GM18507 (cell line): Measurements from ENCODE around the gene ATP8B2.
"Not testable (repeated sequence)": the region's sequence is repeated elsewhere in the genome, so short reads cannot be mapped to it uniquely, and the experiment has no call there.

Experiments
- DNase-seq: peaks from one replicate; pipeline ENCODE4 v3.0.0; 2011; ENCODE audit warnings: low read depth; ENCODE audit not compliant: insufficient read length; ENCODE audit errors: extremely low spot score
- FAIRE-seq: peaks from 2 replicates; lab custom pipeline; 2011; peaks lifted over from hg19 to GRCh38; lab: Jason Lieb, UNC

The ATP8B2 gene

DNA sequence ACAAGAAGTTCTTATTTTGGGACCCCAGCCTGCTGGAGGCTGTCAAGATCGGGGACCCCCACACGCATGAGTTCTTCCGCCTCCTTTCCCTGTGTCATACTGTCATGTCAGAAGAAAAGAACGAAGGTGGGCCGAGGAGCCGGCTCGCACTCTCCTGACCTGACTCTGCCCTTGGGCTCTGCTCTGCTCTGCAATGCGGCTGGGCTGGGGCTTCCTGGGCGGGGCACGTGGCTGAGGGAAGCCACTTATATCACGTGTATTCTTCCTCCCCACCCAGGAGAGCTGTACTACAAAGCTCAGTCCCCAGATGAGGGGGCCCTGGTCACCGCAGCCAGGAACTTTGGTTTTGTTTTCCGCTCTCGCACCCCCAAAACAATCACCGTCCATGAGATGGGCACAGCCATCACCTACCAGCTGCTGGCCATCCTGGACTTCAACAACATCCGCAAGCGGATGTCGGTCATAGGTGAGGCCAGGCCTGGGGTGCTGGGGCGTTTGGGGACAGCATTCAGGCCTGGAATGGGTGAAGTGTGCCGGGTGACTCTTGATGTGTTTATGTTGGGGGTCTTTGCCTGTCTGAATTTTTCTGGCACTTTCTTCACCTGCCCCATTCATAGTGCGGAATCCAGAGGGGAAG, 17.6 kb downstream of the ATP8B2 start:
- no peak for FAIRE-seq
- DNase-seq: no peak

DNA sequence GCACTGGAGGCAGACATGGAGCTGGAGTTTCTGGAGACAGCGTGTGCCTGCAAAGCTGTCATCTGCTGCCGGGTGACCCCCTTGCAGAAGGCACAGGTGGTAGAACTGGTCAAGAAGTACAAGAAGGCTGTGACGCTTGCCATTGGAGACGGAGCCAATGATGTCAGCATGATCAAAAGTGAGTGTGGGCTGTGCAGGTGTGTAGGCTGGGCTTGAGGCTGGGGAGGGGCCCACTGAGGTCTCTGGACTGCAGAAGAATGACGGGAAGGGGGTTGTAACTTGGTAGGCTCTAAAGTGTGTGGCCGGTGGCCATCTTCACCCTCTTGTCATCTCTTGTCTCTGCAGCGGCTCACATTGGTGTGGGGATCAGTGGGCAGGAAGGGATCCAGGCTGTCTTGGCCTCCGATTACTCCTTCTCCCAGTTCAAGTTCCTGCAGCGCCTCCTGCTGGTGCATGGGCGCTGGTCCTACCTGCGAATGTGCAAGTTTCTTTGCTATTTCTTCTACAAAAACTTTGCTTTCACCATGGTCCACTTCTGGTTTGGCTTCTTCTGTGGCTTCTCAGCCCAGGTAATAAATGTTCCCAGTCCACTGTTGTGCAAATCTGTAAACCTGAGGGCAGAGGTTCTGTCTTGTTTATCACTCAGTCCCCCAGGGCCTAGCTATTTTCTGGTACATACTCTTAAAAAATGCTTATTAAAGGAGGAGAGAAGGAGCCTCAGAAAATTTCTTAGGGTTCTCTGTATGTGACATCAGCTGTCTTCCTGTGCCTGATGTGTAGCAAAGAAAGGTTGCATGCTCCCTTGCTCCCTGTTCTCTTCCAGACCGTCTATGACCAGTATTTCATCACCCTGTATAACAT, 19.9 kb downstream of the ATP8B2 start:
- FAIRE-seq: no peak
- DNase-seq: no peak

DNA sequence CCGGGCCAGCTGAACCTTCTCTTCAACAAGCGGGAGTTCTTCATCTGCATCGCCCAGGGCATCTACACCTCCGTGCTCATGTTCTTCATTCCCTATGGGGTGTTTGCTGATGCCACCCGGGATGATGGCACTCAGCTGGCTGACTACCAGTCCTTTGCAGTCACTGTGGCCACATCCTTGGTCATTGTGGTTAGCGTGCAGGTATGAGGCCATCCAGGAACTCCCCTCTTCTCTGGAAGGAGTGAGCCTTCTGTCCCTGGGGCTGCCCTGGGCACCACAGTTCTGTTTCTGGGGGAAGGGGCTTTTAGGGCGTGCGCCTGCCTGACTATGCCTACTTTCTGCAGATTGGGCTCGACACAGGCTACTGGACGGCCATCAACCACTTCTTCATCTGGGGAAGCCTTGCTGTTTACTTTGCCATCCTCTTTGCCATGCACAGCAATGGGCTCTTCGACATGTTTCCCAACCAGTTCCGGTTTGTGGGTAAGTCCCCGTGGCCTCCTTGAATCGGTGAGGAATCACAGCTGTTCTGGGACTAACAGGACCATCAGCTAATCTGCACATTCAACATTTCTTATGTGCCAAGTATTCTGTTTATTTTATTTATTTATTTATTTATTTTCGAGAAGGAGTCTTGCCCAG, 21.1 kb downstream of the ATP8B2 start:
- FAIRE-seq (no peak), DNase-seq (no peak)

DNA sequence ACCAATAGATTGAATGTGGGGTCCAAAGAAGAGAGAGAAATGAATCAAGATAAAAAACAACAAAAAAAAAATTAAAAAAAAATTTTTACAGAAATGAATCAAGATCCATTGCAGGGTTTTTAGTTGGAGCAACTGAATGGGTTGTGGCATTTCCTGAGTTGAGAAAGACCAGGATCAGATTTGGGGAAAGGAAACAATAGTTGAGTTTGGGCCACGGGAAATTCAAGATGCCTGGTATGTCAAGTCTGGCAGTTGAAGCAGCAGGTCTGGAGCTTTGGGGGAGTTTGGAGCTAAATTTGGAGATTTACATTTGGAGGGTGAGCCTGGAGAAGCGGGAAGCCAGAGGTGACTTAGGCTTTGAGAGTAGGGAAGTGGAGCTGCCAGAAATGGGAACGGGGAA, 22.6 kb downstream of the ATP8B2 start:
- DNase-seq (no peak), FAIRE-seq (no peak)

DNA sequence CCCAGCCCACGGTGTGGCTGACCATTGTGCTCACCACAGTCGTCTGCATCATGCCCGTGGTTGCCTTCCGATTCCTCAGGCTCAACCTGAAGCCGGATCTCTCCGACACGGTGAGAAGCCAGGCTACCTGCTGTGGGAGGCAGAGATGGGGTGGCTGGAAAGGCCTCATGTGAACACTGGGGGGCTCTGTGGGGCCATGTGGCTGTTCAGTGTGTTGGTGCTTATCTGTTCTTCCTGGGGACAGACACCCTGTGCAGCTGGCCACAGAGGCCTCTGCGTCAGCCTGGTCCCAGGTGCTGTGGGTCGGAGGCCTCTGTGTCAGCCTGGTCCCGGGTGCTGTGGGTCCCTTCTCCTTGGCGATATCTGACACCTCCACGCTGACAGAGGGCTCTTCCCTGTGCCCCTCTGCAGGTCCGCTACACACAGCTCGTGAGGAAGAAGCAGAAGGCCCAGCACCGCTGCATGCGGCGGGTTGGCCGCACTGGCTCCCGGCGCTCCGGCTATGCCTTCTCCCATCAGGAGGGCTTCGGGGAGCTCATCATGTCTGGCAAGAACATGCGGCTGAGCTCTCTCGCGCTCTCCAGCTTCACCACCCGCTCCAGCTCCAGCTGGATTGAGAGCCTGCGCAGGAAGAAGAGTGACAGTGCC, 23.2 kb downstream of the ATP8B2 start:
- DNase-seq (no peak), FAIRE-seq (no peak)

DNA sequence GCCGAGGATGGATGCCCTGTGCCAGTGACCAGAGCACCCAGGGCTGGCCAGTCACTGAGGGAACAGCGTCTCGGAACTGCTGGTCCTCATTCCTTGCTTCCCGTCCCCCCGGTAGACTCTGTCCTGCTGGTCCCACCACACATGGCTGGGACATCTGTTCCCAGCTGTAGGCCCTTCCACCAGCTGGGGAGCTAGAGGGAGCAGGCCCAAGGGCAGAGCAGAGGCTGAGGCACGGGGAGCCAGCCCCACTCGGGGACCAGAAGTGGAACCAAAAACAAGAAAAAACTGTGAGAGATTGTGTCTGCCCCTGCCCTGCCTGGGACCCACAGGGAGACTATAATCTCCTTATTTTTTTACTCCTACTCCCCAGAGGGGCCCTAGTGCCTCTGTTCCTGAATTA, 23.8 kb downstream of the ATP8B2 start:
- no peak for DNase-seq
- FAIRE-seq: no peak

DNA sequence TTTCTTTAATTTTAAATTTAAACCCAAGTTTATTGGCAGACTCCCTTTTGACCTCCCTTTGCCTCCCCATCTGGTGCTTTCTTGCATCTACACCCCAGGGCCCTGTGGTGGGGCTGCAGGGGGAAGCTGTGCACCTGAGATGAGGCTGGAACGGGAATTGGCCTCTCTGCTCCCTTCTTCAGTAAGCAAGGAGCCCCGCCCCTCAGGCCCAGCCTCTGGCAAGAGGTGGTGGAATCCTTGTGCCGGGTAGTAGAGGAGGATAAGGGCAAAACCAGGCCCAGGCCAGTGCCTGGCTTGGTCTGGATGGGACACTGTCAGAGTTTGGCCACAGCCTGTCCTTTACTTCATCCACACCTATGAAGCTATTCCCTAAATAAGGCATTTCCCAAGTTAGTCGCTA, 25.1 kb downstream of the ATP8B2 start:
- FAIRE-seq (no peak), DNase-seq (no peak)

DNA sequence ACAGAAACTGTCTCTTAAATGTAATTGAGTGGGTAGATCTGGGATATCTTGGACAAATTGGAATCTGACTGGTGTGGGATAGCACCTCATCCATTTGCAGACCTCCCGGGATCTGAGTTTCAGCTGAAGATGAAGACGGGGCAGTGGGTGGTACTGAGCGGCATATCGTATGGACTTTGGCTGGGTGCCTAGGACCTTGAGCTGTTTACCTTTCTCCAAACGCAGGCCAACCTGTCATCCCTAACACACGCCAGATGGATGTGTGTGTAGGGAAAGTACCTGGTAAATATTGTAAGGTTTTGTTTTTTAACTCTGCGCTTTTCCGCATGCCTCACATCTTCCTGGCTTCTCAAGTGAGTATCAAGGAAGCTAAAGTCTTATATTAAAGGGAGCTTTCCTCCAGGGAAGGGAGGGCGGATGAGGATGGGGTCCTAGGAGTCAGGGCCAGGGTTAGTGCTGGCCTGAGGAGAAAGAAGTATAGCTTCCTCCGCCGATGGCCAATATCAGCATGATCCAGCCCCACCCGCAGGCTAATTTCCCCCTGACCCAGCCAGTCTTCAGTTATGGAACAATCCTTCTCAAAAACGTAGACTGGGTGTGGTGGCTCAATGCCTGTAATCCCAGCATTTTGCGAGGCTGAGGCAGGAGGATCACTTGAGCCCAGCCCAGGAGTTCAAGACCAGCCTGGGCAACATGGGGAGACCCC, 26.2 kb downstream of the ATP8B2 start:
- DNase-seq (no peak), FAIRE-seq (no peak)

DNA sequence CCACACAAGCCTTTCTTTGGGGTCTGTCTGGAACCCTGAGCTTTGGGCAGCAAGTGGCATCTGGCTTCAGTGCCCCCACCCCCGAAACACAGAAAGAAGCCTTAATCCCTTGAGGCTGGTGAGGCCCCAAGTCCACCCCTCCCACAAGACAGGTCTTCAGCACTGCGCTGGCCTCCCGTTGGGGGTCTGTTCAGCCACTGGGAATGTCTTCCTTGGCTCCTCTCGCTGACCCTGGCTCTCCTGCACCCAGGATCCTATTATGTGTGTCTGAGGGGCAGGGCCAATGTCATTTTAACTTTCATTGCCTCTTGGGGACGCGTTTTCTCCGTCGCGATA, 26.9 kb downstream of the ATP8B2 start:
- no peak for DNase-seq
- FAIRE-seq: no peak

DNA sequence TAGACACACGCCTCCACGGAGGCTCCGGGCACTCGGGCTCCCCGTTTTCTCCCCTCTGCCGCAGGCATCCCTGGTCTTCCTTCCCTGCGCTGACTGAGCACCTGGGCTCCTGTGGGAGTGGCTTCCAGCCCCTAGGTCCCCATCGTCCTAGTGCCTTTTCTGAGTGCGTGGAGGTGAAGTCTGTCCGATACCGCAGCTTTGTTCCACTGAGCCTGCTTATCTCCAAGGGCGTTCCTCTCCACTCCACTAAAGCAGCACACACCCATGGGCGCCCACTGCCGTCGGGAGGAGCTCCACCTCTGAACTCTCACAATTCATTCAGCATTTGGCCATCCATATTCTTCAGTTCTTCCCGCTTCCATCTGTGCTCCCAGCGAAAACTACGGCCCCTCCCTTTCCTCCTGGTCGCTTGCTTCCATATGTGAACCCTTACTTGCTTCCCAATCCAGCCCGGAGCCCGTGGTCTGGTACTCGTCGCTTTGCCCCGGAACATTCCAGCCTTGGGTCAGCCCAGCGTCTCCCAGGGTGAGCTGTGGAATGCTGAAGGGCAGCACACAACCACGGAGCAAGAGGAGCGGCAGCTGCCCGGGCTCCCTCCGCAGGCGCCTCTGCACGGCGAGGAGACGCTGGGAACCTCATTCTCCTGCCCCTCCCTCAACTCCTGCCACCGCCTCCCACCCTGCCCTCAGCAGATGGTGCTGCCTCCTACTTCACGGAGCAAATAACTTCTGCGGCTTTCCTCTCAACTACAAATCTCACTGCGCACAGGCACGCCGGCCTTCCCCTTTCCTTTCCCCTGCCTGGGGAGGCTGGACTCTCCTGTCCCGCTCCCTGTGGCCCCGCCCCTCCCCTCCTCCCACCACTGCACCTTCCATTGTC, 27.5 kb downstream of the ATP8B2 start:
- DNase-seq: no peak
- FAIRE-seq: no peak

DNA sequence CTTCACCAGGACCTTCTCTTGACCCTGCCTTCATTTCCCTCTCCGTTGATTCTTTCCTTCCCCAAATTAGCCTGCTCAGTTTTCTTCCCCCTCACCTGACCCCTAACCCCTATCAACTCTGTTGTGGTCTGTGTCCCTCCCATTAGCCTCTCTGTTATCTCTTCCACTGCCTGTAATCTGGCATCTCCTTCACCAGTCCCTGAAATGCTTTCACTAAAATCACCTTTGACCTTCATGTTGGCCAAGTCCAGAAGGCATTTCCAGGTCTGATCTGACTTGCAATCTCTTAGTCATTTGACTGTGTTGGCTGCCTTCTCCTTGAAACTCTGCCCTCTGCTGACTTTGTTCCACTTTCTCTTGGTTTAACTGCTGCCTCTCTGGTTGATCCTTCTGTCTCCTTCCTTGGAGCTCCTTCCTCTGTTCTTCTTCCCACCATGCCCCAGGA, 28.2 kb downstream of the ATP8B2 start:
- DNase-seq: no peak
- no peak for FAIRE-seq

DNA sequence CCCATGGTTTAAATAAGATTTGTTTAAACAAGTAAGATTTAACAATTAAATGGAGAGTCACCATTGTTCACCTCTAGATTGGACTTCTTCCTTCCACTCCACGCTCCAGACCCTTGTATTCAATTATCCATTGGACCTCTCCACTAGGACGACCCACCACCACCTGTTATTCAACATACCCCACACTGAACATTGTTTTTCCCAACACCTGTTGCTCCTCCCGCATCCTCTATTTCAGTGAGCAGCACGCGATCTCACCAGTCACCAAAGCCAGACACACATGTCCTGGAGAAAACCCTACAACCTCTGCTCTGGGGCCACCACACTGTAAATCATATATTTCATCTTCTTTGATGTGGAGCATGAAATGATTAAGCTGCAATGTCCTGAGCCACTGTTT, 28.6 kb downstream of the ATP8B2 start:
- DNase-seq (no peak), FAIRE-seq (no peak)

DNA sequence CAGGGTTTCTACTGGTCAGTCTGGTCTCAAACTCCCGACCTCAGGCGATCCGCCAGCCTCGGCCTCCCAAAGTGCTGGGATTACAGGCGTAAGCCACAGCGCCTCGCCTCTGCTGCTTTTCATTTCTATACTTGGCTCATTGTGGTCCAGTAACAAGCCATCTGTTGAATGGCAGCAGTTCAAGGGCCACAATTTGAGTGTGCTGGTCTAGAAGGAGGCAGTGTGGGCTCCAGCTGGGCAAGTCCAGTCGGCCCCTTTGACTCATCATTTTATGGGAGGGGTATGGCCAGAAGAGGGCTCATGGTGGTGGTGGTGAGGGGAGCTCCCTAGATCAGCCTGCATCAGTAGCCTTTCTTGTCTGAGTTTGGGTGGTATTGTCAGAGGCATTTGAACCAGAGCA, 33.2 kb downstream of the ATP8B2 start:
- DNase-seq (no peak), FAIRE-seq (no peak)

DNA sequence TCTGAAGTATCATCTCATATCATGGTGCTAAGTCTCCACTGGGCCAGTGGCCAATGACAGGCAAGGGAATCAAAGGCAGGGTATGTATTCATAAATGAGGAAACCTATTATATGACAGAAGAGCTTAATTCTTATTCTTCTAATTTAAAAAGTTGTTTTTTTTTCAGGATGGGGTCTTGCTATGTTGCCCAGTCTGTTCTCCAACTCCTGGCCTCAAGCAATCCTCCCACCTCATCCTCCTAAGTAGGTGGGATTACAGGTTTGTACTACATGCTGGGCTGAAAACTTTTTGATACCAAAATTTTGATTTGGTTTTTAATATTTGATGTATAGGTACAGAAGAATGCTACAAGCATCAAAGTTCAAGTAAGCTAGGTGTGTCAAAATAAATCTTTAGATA, 35.0 kb downstream of the ATP8B2 start:
- FAIRE-seq: no peak
- no peak for DNase-seq

DNA sequence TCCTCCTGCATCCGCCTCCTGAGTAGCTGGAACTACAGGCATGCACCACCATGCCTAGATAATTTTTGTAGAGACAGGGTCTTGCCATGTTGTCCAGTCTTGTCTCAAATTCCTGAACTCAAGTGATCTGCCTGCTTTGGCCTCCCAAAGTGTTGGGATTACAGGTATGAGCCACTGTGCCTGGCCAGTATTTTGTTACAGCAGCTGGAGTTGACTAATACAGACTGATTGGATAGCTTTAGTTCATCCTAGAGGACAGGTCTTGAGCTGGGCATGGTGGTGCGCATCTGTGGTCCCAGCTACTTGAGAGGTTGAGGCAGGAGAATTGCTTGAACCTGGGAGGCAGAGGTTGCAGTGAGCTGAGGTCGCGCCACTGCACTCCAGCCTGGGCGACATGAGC, 35.6 kb downstream of the ATP8B2 start:
- FAIRE-seq, DNase-seq: not testable (repeated sequence)

DNA sequence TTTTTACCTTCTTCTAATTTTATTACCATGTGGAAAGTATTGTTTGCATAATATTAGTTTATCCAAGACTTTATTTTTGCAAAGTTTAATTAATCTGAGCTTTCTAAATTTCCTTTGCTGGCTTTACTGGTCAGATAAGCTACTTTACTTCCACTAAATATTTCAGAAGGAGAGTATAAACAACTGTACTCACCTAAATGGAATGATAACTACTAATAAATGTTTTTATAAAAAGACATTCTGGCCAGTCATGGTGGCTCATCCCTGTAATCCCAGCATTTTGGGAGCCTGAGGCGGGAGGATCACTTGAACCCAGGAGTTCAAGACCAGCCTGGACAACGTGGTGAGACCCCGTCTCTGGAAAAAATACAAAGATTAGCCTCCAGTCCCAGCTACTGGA, 36.0 kb downstream of the ATP8B2 start:
- FAIRE-seq (no peak), DNase-seq (no peak)

DNA sequence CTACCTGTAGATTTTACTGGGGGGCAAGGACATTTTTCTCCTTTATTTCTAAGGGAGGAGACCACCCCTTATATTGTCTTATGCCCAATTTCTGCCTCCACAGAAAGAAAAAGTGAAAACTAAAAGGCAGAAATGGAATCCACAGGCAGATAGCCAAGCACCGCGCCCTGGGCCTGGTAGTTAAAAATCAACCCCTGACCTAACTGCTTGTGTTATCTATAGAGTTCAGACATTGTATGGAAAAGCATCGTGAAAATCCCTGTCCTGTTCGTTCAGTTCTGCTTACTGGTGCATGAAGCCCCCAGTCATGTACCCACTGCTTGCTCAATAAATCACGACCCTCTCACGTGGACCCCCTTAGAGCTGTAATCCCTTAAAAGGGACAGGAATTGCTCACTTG, 46.1 kb downstream of the ATP8B2 start:
- no peak for FAIRE-seq
- no peak for DNase-seq

DNA sequence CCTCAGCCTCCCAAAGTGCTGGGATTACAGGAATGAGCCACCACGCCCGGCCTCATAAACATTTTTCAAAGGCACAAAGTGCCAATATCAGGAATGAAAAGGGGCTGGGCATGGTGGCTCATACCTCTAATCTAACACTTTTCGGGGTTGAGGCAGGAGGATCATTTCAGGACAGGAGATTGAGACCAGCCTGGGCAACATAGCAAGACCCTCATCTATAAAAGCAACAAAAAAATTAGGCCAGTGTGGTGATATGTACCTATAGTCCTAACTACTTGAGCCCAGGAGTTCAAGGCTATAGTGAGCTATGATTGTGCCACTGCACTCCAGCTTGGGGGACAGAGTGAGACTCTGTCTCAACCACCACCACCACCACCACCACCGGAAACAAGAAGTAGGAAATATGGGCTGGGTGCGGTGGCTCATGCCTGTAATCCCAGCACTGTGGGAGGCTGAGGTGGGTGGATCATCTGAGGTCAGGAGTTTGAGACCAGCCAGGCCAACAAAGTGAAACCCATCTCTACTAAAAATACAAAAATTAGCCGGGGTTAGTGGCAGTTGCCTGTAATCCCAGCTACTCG, 48.5 kb downstream of the ATP8B2 start:
- not testable (repeated sequence) for FAIRE-seq, DNase-seq
